Mesodermal cell (in vitro differentiated cells): ENCODE measurements around the gene PKIG.

Experiments
- H3K27ac ChIP-seq: 2 replicates; pipeline ENCODE4 v1.7.0; 2013; ENCODE audit warnings: mild to moderate bottlenecking, low read depth, low read length, moderate library complexity; ENCODE audit not compliant: severe bottlenecking
- H3K36me3 ChIP-seq: 2 replicates; pipeline ENCODE4 v1.7.1; 2013; ENCODE audit warnings: mild to moderate bottlenecking, low read length, moderate library complexity; ENCODE audit not compliant: control insufficient read depth, insufficient read depth
- H3K4me1 ChIP-seq: one replicate; pipeline ENCODE4 v1.7.1; 2013; ENCODE audit warnings: mild to moderate bottlenecking, low read length; ENCODE audit not compliant: insufficient read depth, control insufficient read depth, poor library complexity, severe bottlenecking
- H3K4me3 ChIP-seq: 2 replicates; pipeline ENCODE4 v1.7.0; 2013; ENCODE audit warnings: low read length, control low read depth, mild to moderate bottlenecking; ENCODE audit not compliant: insufficient read depth, poor library complexity, severe bottlenecking; ENCODE audit errors: extremely low read depth
- H3K9me3 ChIP-seq: 2 replicates; pipeline ENCODE4 v1.7.1; 2013; ENCODE audit warnings: mild to moderate bottlenecking, low read length, moderate library complexity; ENCODE audit not compliant: control insufficient read depth
- WGBS, 2 experiments: methylation state at CpG; one replicate each; pipeline ENCODE4 v1.1.5; 2013; ENCODE audit warnings: missing lambda C conversion rate in 2 of 2; ENCODE audit not compliant: insufficient coverage in 2 of 2; 5-methylcytosine and 5-hydroxymethylcytosine counted together

The PKIG gene

DNA sequence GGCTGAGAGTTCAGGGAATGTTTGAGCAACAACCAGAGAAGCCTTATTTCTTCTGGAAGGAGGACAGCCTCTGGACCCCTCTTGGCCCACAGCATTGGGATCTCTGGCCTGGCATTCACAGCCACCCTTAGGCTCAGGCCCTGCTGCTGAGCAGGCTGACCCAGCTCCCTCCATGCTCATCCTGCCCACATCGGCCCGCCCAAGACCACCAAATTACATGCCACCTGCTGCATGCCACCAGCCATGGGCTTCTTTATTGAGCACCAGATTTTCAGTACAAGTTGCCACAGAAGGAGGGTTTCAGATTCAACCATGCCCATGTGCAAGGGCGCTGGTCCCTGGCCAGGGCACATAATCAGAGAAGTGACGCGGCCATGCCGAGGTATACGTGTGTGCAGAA is 36.9 kb downstream of the PKIG start:
- Histone ChIP-seq H3K36me3 (peaks cover 91% of the 10 kb centered on the region), H3K9me3 (peaks cover 7% of the 10 kb centered on the region), H3K4me1 (no peaks in the 10 kb centered on the region), H3K27ac (no peak overlapping the region), H3K4me3 (no peak overlapping the region)
- WGBS, 2 experiments: 96 to 98% methylated on average over 6 to 7 of the region's 7 CpGs

DNA sequence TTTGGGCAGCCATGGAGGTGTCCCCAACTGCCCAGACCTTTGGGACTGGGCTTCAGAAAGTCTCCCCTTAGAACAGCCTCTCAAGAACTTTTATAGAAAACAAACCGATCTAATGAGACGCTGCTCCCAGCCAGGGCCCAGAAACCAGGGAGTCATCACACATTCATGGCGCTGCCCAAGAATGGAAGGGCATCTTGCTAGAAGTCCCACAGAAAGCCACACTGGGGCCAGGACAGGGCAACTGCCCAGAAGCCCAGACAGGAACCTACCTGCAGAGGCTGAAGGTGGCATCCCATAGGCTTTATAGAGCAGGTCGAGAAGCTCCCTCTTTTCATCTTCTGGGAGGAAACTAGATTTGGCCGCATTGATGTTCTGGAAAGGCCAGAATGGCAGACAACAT is 37.7 kb downstream of the PKIG start:
- Histone ChIP-seq H3K27ac (no peak overlapping the region), H3K9me3 (peaks cover 7% of the 10 kb centered on the region), H3K36me3 (peaks cover 91% of the 10 kb centered on the region), H3K4me1 (no peaks in the 10 kb centered on the region), H3K4me3 (no peak overlapping the region)
- 100% methylated on average over 4 to 5 of the region's 5 CpGs for WGBS, 2 experiments

DNA sequence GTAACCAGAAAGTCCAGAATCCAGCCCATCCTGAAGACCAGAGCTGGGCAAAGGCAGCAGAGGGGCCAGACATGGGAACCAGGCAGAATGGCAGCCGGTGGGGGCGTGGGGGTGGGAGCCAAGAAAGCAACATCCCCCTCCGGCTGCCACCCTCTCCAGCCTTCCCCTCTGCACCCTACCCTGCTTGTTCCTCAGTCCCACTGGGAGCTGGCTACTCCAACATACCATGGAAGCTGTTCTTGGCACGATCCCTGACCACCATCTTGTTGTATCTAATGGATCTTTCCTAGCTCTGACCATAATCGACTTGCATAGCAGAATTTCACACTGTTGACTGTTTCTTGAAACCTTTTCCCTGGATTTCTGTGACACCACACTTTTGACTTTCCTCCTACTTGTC is 38.9 kb downstream of the PKIG start:
- WGBS, 2 experiments: 89 to 100% methylated on average over 3 to 4 of the region's 5 CpGs

DNA sequence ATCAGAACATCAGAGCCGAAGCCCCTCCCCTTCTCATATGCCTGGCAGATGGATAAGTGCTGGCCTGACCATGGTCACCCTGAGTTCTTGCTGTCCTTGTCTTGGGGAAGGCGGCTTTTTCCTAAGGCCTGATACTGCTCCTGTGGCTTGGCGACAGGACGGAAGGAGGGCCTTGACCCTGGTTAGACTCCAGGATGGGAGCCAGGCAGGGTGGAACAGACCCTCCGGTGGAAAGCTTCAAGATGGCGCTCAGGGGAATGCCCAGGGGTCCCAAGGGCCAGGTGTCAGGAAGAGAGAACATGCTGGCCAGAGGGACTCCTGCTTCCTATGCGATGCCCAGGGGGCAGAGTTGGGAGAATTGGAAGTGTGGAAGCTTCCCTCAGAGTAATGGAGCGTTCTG is 39.6 kb downstream of the PKIG start:
- H3K36me3 ChIP-seq: peaks cover 93% of the 10 kb centered on the region
- no peaks in the 10 kb centered on the region for H3K4me1 ChIP-seq
- WGBS, 2 experiments: 96 to 100% methylated on average over 4 to 7 of the region's 8 CpGs
- H3K4me3 ChIP-seq: no peak overlapping the region
- no peak overlapping the region for H3K27ac ChIP-seq
- H3K9me3 ChIP-seq: peaks cover 7% of the 10 kb centered on the region

More for the DNA sequence above, 38.9 kb downstream of the PKIG start:
- Histone ChIP-seq H3K4me3 (no peak overlapping the region), H3K27ac (no peak overlapping the region), H3K4me1 (no peaks in the 10 kb centered on the region), H3K9me3 (peaks cover 7% of the 10 kb centered on the region), H3K36me3 (peaks cover 96% of the 10 kb centered on the region)

DNA sequence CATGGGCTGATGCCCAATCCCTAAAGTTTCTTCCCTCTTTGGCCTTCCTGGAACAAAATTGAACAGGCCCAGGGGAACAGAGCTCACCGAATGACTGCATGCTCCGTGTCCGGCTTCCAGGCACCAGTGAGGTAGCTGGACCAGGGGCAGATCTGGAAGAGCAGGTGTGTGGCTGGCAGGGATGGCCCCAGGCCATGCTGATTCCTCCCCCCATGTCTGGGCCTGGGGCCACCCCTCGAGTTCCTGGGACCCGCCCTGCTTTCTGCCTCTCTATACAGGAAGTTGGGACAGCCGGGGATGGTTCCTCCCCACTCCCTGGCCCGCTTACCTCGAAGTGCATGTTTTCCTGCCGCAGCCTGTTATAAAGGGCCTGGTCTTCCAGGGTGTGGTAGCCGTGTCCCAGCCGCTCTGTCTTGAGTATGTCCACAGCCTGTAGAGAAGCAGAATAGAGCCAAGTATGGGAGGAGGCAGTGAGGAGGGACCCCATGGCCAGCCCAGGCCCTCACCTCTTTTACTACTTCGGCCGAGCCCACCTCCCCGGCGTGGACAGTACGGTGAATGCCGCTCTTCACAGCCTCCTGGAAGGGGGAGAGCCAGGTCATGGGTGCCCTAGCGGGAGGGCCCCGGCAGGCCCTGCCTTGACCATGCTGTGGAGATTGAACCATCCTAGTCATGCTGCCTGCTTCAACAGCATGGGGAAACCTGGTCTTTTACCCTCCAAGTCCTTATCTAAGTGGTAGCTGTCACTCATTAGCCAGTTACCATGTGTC is 40.3 kb downstream of the PKIG start:
- no peak overlapping the region for H3K4me3 ChIP-seq
- peaks cover 7% of the 10 kb centered on the region for H3K9me3 ChIP-seq
- H3K4me1 ChIP-seq: no peaks in the 10 kb centered on the region
- H3K36me3 ChIP-seq: peaks cover 86% of the 10 kb centered on the region
- WGBS, 2 experiments: 92 to 93% methylated on average over 17 to 19 of the region's 19 CpGs
- no peak overlapping the region for H3K27ac ChIP-seq

DNA sequence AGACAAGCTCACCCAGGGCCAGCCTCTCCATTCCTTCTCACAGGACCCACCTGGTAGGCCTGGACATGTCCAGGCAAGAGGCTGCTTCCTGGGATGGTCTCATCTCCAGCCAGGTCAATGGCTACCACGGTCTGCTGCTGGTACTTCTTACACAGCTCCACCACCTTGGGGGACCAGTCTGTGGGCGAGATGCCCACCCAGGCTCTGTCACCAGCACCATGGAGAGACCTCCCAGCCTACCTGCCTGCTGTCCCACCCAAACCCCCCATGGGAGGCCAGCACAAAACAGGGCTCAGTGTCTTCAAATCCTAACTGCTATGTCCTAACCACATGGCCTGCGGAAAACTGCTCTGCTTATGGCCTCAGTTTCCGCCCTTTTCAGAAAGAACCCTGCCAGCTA is 41.8 kb downstream of the PKIG start:
- WGBS, 2 experiments: 87 to 100% methylated on average over 3 to 4 of the region's 4 CpGs
- peaks cover 7% of the 10 kb centered on the region for H3K9me3 ChIP-seq

DNA sequence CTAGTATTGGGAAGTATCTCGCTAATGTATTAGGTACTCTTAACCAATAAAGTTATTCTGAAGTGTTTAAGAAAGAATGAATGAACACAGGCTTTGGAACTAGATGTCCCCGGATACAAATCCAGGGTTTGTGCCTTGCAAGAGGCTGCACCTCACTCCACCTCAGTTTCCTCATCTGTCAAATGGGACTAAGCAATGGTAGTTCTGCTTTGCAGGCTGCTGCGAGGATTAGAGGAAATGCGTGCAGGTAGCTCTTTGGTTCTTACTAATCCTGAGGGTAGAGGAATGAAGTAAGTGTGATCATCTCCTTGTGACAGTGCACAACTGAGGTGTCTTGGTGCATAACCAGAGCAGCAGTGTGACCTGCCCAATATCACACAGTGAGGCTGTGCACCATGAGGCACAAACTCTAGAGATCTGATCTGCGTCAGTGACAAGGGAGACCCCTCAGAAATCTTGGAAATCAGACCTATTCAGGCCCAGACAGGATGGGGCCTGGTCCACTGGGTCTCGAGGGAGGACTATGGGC is 42.4 kb downstream of the PKIG start:
- 87 to 93% methylated on average over 5 of the region's 6 CpGs for WGBS, 2 experiments
- Histone ChIP-seq H3K4me1 (no peaks in the 10 kb centered on the region), H3K36me3 (peaks cover 75% of the 10 kb centered on the region), H3K27ac (no peak overlapping the region), H3K9me3 (peaks cover 7% of the 10 kb centered on the region), H3K4me3 (no peak overlapping the region)

More for the DNA sequence above, 41.8 kb downstream of the PKIG start:
- Histone ChIP-seq H3K4me1 (no peaks in the 10 kb centered on the region), H3K27ac (no peak overlapping the region), H3K36me3 (peaks cover 82% of the 10 kb centered on the region), H3K4me3 (no peak overlapping the region)

DNA sequence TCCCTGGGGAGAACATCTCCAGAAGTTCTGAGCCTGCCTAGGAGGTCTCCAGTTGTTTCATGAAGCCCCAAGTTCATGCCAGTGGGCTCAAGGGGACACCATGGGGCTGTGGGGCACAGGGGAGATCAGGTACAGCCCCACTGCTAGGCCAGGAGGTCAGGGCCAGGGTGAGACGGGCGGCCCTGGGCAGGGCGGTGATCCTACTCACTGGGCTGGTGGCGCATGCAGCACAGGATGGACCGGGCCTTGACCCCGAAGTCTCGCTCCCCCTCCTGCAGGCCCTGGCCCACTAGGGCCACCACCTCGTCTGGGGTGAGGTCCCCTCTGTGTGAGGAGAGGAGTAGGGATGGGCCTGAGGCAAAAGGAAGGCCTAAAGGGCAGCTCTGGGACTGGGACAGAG is 43.0 kb downstream of the PKIG start:
- Histone ChIP-seq H3K9me3 (peaks cover 7% of the 10 kb centered on the region), H3K36me3 (peaks cover 70% of the 10 kb centered on the region), H3K4me1 (no peaks in the 10 kb centered on the region), H3K4me3 (no peak overlapping the region), H3K27ac (no peak overlapping the region)
- 97 to 100% methylated on average over 4 to 6 of the region's 8 CpGs for WGBS, 2 experiments

DNA sequence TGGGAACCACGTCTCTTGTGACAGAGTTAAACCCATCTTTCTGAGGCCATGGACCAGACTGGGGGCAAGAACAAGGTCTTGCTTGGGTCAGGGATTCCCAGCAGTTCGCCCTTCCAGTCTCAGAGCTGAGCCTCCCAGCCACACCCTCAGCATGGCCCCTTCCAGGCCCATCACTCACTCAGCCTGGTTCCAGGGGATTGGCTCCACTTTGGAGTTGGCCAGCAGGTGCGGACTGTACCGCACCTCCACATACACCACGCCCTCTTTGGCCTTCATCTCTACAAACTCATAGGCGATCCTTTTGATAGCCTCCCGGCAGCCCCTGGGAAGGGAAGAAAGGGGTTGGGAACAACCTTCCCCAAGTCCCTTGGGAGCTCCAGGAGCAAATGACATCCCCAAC is 43.9 kb downstream of the PKIG start:
- Histone ChIP-seq H3K27ac (no peak overlapping the region), H3K4me1 (no peaks in the 10 kb centered on the region), H3K36me3 (peaks cover 61% of the 10 kb centered on the region), H3K4me3 (no peak overlapping the region), H3K9me3 (peaks cover 7% of the 10 kb centered on the region)
- WGBS, 2 experiments: 93 to 96% methylated on average over 2 to 7 of the region's 7 CpGs

DNA sequence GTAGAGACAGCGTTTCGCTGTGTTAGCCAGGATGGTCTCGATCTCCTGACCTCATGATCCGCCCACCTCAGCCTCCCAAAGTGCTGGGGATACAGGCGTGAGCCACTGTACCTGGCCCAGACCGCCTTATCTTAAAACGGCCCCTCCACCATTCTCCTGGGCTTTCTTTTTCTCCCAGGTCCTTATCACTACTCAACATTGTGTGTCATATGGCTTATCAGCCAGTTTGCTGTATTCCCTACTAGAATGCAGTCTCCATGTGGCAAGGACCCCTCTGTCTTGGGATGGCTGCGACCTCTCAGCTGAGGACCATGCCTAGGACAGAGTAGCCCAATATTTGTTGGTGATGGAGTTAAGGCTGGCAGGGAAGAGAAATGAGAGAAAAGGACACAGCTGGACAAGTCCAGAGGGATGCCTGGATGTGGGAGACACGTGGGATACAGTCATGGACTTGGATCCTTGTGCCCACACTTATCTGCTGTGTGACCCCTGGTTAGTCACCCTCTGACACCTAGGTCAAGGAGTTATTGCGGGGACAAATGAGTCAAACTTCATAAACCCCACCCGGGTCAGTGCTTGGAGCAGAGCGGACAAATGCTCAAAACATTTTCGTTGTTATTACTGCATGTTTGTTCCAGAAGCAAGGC is 45.1 kb downstream of the PKIG start:
- H3K27ac ChIP-seq: no peak overlapping the region
- no peaks in the 10 kb centered on the region for H3K4me1 ChIP-seq
- H3K36me3 ChIP-seq: peaks cover 49% of the 10 kb centered on the region
- no peak overlapping the region for H3K4me3 ChIP-seq
- WGBS, 2 experiments: 92 to 97% methylated on average over 12 to 13 of the region's 13 CpGs
- H3K9me3 ChIP-seq: peaks cover 7% of the 10 kb centered on the region

DNA sequence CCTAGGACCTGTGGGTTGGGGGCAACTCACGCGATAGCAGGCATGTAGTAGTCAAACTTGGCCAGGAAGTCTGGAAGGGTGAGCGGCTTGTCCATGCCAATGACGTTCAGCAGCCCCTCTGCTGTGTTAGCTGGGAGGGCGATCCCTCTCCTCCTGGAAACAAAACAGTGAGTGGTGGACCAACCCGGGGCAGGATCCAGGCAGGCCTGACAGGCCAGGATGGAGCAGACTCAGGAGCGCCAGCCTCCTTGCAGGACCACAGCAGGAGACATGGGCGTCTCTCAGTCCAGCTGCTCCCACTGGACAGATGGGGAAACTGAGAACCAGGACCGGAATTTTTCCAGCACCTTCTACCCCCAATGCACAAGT is 46.6 kb downstream of the PKIG start:
- no peak overlapping the region for H3K27ac ChIP-seq
- WGBS, 2 experiments: 96 to 100% methylated on average over 6 to 8 of the region's 9 CpGs

More for the DNA sequence above, 46.6 kb downstream of the PKIG start:
- H3K9me3 ChIP-seq: no peaks in the 10 kb centered on the region
- no peaks in the 10 kb centered on the region for H3K4me1 ChIP-seq
- H3K36me3 ChIP-seq: peaks cover 46% of the 10 kb centered on the region
- H3K4me3 ChIP-seq: no peak overlapping the region
